ENCODE measurements around the gene SLC25A19. TPM values are rescaled to one million over a fixed set of nuclear protein-coding genes. Genes with fewer than 3 reads are reported as not detected.

Gene SLC25A19
- total and polyA plus RNA-seq, 10 of the 15 experiments (the other 5 are each of a cell fraction or from before 2014, with no cell fraction given): 32.9 to 91.6 (median 53.7) TPM

DNA sequence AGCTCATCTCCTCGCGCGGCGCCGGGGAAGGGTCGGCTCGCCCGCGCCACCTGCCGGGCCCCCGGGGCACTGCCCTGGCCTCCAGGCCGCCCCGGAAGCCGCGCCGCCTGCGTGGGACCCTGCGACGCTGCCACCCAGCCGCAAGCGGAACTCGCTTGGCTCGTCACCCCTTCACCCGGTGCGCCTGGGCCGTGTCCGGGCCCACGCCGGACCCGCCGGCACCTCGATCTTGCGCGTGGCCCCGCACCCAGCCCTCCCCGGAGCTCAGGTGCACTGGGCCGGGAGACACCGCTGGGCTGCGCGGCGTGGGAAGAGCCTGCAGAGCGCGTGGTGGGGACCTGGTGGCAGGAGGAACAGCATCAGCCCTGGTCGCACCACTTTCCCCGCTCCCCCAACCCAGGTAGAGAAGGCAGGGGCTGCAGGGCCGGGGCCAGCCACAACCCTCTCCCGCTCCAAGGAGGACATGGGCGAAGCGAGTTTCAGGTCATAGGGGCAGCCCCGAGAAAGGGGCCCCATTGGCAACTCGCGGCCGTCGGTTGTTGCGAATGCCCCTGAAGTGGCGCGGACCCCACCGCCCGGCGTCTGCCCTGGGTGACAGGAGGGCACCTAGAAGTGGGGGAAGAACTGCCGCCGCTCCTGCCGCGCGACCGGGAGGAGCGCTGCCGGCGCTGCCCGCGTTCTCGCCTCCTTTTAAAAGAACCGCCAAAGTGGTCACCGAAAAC lies 17.8 kb downstream of the SLC25A19 start:
- Histone ChIP-seq H3K27me3 (replicated peaks in 1 of 2; ENCODE audit: control insufficient read depth in 2 of 2, insufficient read depth in 2 of 2, low read length in 1 of 2) (no peaks in the 10 kb centered on the region), H3K4me2 (ENCODE audit: control insufficient read depth, insufficient read depth) (peak overlapping the region; percentile 81; the same call in 1 of the 2 replicates), H3K79me2 (ENCODE audit: control insufficient read depth, insufficient read depth, low read length) (peaks cover 32% of the 10 kb centered on the region), H3K4me1 (ENCODE audit: control insufficient read depth, insufficient read depth, low read length) (peaks cover 24% of the 10 kb centered on the region), H4K20me1 (ENCODE audit: control insufficient read depth, insufficient read depth) (no peaks in the 10 kb centered on the region), H3K9ac (ENCODE audit: control insufficient read depth, insufficient read depth, low read length) (peak overlapping the region; percentile 90), H3K36me3 (ENCODE audit: control insufficient read depth in 2 of 2, insufficient read depth in 2 of 2, low read length in 1 of 2) (peaks cover 14 to 20% of the 10 kb centered on the region in 2 experiments; a peak in 3 of 4 replicates), H3K9me3 (replicated peaks; ENCODE audit: control insufficient read depth, insufficient read depth, low read length) (no peaks in the 10 kb centered on the region), H3K27ac (ENCODE audit: control insufficient read depth, insufficient read depth) (peak overlapping the region; percentile 91), H2AFZ (ENCODE audit: control insufficient read depth, low read depth, low read length) (peak overlapping the region; percentile 82), H3K4me3 (peak overlapping the region; percentile 70)
- in situ Hi-C loops (cut with MboI): loop anchor here (5.0 kb wide), 1 partner anchor 141 kb away; no protein-coding TSS in a partner anchor
- FAIRE-seq: no peak
- ChIA-PET CTCF (interaction anchor here (0.6 to 5.3 kb wide), 43 partner anchors 10 to 362 kb away, joined by 3 to 58 read pairs (median 5); partner anchors contain the start of genes GGA3, GRB2, MRPL58 and MRPS7), SMC1A (ENCODE audit: uncharacterized antibody, unreplicated experiment) (interaction anchor here (1.0 to 2.8 kb wide), 16 partner anchors 10 to 310 kb away, joined by 3 to 24 read pairs (median 6); partner anchors contain the start of genes GGA3, GRB2, MRPS7 and SLC25A19), POLR2A (interaction anchor here (0.6 to 6.4 kb wide), 22 partner anchors 10 to 157 kb away, joined by 3 to 73 read pairs (median 4); partner anchors contain the start of genes GGA3, GRB2, MRPS7 and SLC25A19), RAD21 (ENCODE audit: unreplicated experiment) (interaction anchor here (0.6 to 4.8 kb wide), 31 partner anchors 10 to 326 kb away, joined by 3 to 68 read pairs (median 6); partner anchors contain the start of genes GGA3, GRB2, MRPL58 and MRPS7)
- DNase-seq (ENCODE audit: low read depth, low spot score): no peak
- intact Hi-C loops (cut with micrococcal nuclease; ENCODE audit: unreplicated experiment): loop anchor here (2.0 kb wide), 2 partner anchors 133 to 141 kb away; partner anchors contain the start of gene GRB2
- under 1% methylated on average over 73 of the region's 74 CpGs for WGBS (ENCODE audit: insufficient coverage, insufficient replicate concordance, low lambda C conversion rate, missing lambda C conversion rate)
- peak; percentile 82 for ATAC-seq
- BruUV-seq (replicated peaks): TSS peak; percentile 73
- TF ChIP-seq, protein P1, sequence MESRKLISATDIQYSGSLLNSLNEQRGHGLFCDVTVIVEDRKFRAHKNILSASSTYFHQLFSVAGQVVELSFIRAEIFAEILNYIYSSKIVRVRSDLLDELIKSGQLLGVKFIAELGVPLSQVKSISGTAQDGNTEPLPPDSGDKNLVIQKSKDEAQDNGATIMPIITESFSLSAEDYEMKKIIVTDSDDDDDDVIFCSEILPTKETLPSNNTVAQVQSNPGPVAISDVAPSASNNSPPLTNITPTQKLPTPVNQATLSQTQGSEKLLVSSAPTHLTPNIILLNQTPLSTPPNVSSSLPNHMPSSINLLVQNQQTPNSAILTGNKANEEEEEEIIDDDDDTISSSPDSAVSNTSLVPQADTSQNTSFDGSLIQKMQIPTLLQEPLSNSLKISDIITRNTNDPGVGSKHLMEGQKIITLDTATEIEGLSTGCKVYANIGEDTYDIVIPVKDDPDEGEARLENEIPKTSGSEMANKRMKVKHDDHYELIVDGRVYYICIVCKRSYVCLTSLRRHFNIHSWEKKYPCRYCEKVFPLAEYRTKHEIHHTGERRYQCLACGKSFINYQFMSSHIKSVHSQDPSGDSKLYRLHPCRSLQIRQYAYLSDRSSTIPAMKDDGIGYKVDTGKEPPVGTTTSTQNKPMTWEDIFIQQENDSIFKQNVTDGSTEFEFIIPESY (IDR thresholded peaks at IDR 0.05): no peak
- TF ChIP-seq HCFC1 (IDR thresholded peaks at IDR 0.05; ENCODE audit: low read length): peak; percentile 65
- TF ChIP-seq MXI1 (IDR thresholded peaks at IDR 0.05; ENCODE audit: low read depth, low read length): 0 out of 2 replicates have a peak, but pooled peaks have one; percentile 51
- TF ChIP-seq SPI1 (IDR thresholded peaks at IDR 0.05; ENCODE audit: borderline replicate concordance, insufficient read depth, low read depth, low read length): no peak; the same call in 1 of the 2 replicates
- TF ChIP-seq, protein P2, sequence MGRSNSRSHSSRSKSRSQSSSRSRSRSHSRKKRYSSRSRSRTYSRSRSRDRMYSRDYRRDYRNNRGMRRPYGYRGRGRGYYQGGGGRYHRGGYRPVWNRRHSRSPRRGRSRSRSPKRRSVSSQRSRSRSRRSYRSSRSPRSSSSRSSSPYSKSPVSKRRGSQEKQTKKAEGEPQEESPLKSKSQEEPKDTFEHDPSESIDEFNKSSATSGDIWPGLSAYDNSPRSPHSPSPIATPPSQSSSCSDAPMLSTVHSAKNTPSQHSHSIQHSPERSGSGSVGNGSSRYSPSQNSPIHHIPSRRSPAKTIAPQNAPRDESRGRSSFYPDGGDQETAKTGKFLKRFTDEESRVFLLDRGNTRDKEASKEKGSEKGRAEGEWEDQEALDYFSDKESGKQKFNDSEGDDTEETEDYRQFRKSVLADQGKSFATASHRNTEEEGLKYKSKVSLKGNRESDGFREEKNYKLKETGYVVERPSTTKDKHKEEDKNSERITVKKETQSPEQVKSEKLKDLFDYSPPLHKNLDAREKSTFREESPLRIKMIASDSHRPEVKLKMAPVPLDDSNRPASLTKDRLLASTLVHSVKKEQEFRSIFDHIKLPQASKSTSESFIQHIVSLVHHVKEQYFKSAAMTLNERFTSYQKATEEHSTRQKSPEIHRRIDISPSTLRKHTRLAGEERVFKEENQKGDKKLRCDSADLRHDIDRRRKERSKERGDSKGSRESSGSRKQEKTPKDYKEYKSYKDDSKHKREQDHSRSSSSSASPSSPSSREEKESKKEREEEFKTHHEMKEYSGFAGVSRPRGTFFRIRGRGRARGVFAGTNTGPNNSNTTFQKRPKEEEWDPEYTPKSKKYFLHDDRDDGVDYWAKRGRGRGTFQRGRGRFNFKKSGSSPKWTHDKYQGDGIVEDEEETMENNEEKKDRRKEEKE (IDR thresholded peaks at IDR 0.05): 0 out of 2 replicates have a peak, but pooled peaks have one; percentile 38
- TF ChIP-seq ZNF622 (IDR thresholded peaks at IDR 0.05): no peak
- no peak for TF ChIP-seq KDM1A (IDR thresholded peaks at IDR 0.05; ENCODE audit: borderline replicate concordance)
- no peak for TF ChIP-seq NFYA (IDR thresholded peaks at IDR 0.05; ENCODE audit: borderline replicate concordance, low read depth, low read length)
- no peak for TF ChIP-seq MYC (IDR thresholded peaks at IDR 0.05; ENCODE audit: insufficient read depth, insufficient read length, insufficient replicate concordance, low read length, severe bottlenecking)
- peak; percentile 96 for TF ChIP-seq BACH1 (IDR thresholded peaks at IDR 0.05; ENCODE audit: borderline replicate concordance)
- TF ChIP-seq NR2C1 (IDR thresholded peaks at IDR 0.05): peak; percentile 76
- TF ChIP-seq MEF2B (IDR thresholded peaks at IDR 0.05; ENCODE audit: partially characterized antibody, poor library complexity, severe bottlenecking): no peak
- TF ChIP-seq ETV6 (conservative IDR thresholded peaks at IDR 0.05 in 1 of 2, IDR thresholded peaks at IDR 0.05 in 1 of 2; ENCODE audit: borderline replicate concordance in 1 of 2, low read depth in 1 of 2): no peak
- no peak for TF ChIP-seq EZH2 (IDR thresholded peaks at IDR 0.05; ENCODE audit: borderline replicate concordance, control insufficient read depth, low read depth, low read length)
- peak; percentile 80 for TF ChIP-seq IKZF1 (conservative IDR thresholded peaks at IDR 0.05)

Measured in GM12878 (cell line).